Left lung (tissue), 10 donors: ENCODE results near the gene FERMT3. TPM values are rescaled to one million over a fixed set of nuclear protein-coding genes. Genes with fewer than 3 reads are reported as not detected.
A peak's percentile ranks its signal among the peaks of the same experiment; 100 is the strongest.

Experiments used
- ATAC-seq: fragments of 200-7000 bp; cut with Tn5 transposase; one replicate; pipeline ENCODE4 v1.9.1; 2020; ENCODE audit warnings: moderate library complexity
- DNase-seq, 4 donors: peaks; one replicate each; pipeline ENCODE4 v3.0.0-alpha.2; 2013 to 2020
- H3K27ac ChIP-seq, 2 donors: fragments of 200-600 bp; sonication (generic) in 1 of 2; one replicate each; pipeline versions ENCODE4 v1.5.0 to v1.8.0; 2020 to 2021
- H3K27me3 ChIP-seq, 2 donors: fragments of 200-600 bp; sonication (generic) in 1 of 2; one replicate each; pipeline versions ENCODE4 v1.5.0 to v1.8.0; 2020 to 2021
- H3K36me3 ChIP-seq, 2 donors: fragments of 200-600 bp; sonication (generic) in 1 of 2; one replicate each; pipeline versions ENCODE4 v1.5.0 to v1.8.0; 2020 to 2021
- H3K4me1 ChIP-seq, 2 donors: fragments of 200-600 bp; one replicate each; pipeline ENCODE4 v1.8.0; 2021
- H3K4me3 ChIP-seq, 2 donors: fragments of 200-600 bp; sonication (generic) in 1 of 2; one replicate each; pipeline versions ENCODE4 v1.5.0 to v1.8.0; 2020 to 2021; ENCODE audit warnings: mild to moderate bottlenecking in 1 of 2
- H3K9me3 ChIP-seq, 2 donors: fragments of 200-600 bp; sonication (generic) in 1 of 2; one replicate each; pipeline versions ENCODE4 v1.5.0 to v1.8.0; 2020 to 2021
- CTCF ChIP-seq, 2 donors: fragments of 200-600 bp; sonication (generic) in 1 of 2; IDR thresholded peaks; one replicate each; pipeline versions ENCODE4 v1.5.0 to v1.8.0; 2021; ENCODE audit warnings: antibody characterized with exemption in 2 of 2
- intact Hi-C, 2 donors: fragments of 100-400 bp; cut with DNase I; formaldehyde crosslinking; loops; one replicate each; pipeline versions ENCODE4 v1.11.2 to v1.14.2; 2022
- polyA plus RNA-seq, 6 donors: library from polyadenylated mRNA; unstranded; fragments of 120-200 nt; gene quantifications; one replicate each; pipeline ENCODE4 v1.2.1, GENCODE V29; 2013; ENCODE audit not compliant: insufficient read length in 6 of 6
- total RNA-seq, 2 donors: library from RNA; stranded (reverse); fragmentation: NEBNext Ultra II Directional; extraction: Animal tissue kit (Norgen Biotek cat#: 25700); gene quantifications; one replicate each; pipeline ENCODE4 v1.2.1, GENCODE V29; 2021
- donor health status: DM: no; HTN: yes; CAD: no.
- donor health status: DM: no; HTN: no; CAD: no.

Gene FERMT3
- total and polyA plus RNA-seq, 8 donors, result 9.1 to 100 (median 10.8) TPM

DNA sequence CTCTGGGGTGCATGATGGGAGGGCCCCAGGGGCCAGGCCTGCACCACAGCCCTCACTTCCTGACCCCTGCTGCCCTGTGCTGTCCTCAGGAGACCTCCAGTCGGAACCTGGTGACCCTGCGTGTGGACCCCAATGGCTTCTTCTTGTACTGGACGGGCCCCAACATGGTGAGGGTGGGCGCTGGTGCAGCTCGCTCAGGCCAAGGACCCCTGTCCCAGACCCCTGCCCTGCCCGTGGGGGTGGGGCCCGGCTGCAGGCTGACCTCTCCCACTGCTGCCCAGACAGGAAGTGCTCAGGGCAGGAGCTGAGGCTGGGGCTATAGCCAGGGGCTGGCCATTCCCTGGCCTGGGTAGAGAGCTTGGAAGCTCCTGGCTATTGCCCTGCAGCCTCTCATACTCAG lies 47.8 kb downstream of the FERMT3 start:
- Histone ChIP-seq H3K27me3 (no peaks in the 10 kb centered on the region), H3K9me3 (no peaks in the 10 kb centered on the region), H3K4me3 (no peak overlapping the region), H3K27ac (no peak overlapping the region), H3K36me3 (peaks cover 0 to 52% of the 10 kb centered on the region in 2 donors), H3K4me1 (peaks cover 9 to 35% of the 10 kb centered on the region in 2 donors)
- ATAC-seq (no peak), DNase-seq (peak in 1 of 4 donors; percentile 78)
- intact Hi-C loops, result no loop called here
- no peak for TF ChIP-seq CTCF (IDR thresholded peaks at IDR 0.05)

GRCh38 chr11:64255135-64256128 lies 48.9 kb downstream of the FERMT3 start:
- intact Hi-C loops, result no loop called here

DNA sequence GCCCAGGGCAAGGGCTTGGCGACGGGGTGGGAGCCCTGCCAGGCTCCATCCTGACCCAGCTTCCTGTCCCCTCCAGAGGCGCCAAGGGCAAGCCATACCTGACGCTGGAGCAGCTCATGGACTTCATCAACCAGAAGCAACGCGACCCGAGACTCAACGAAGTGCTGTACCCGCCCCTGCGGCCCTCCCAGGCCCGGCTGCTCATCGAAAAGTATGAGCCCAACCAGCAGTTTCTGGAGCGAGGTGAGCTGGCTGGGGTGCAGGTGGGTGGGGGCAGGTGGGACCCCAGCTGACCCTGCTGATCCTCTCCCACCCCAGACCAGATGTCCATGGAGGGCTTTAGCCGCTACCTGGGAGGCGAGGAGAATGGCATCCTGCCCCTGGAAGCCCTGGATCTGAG lies 49.8 kb downstream of the FERMT3 start:
- peak in 1 of 4 donors; percentile 62 for DNase-seq
- intact Hi-C loops, result no loop called here
- no peak for TF ChIP-seq CTCF (IDR thresholded peaks at IDR 0.05)
- Histone ChIP-seq H3K36me3 (peaks cover 0 to 66% of the 10 kb centered on the region in 2 donors), H3K4me3 (no peak overlapping the region), H3K27ac (no peak overlapping the region), H3K9me3 (no peaks in the 10 kb centered on the region), H3K4me1 (peaks cover 5 to 26% of the 10 kb centered on the region in 2 donors), H3K27me3 (no peaks in the 10 kb centered on the region)
- ATAC-seq, result no peak

More at GRCh38 chr11:64255135-64256128, 48.9 kb downstream of the FERMT3 start:
- peaks cover 0 to 62% of the 10 kb centered on the region in 2 donors for H3K36me3 ChIP-seq
- no peaks in the 10 kb centered on the region for H3K27me3 ChIP-seq
- ATAC-seq, result no peak
- H3K9me3 ChIP-seq, result no peaks in the 10 kb centered on the region
- peaks cover 9 to 34% of the 10 kb centered on the region in 2 donors for H3K4me1 ChIP-seq
- H3K27ac ChIP-seq, result no peak overlapping the region
- no peak overlapping the region for H3K4me3 ChIP-seq
- peak in 1 of 4 donors; percentile 70 for DNase-seq
- no peak for TF ChIP-seq CTCF (IDR thresholded peaks at IDR 0.05)

DNA sequence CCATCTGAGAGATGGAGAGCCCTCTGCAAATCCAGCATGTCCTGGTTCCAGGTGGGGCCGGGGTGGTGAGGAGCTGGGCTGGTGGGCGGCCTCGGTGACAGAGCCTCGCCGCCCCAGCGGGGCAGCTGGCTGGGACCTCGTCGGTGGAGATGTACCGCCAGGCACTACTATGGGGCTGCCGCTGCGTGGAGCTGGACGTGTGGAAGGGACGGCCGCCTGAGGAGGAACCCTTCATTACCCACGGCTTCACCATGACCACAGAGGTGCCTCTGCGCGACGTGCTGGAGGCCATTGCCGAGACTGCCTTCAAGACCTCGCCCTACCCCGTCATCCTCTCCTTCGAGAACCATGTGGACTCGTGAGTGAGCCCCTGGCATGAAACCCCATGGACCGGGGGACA lies 51.8 kb downstream of the FERMT3 start:
- no peak for TF ChIP-seq CTCF (IDR thresholded peaks at IDR 0.05)
- Histone ChIP-seq H3K4me1 (peaks cover 0 to 10% of the 10 kb centered on the region in 2 donors), H3K9me3 (no peaks in the 10 kb centered on the region), H3K36me3 (peaks cover 0 to 87% of the 10 kb centered on the region in 2 donors), H3K27ac (no peak overlapping the region), H3K4me3 (no peak overlapping the region), H3K27me3 (no peaks in the 10 kb centered on the region)
- DNase-seq, result peak in 1 of 4 donors; percentile 71
- intact Hi-C loops, result no loop called here
- no peak for ATAC-seq

DNA sequence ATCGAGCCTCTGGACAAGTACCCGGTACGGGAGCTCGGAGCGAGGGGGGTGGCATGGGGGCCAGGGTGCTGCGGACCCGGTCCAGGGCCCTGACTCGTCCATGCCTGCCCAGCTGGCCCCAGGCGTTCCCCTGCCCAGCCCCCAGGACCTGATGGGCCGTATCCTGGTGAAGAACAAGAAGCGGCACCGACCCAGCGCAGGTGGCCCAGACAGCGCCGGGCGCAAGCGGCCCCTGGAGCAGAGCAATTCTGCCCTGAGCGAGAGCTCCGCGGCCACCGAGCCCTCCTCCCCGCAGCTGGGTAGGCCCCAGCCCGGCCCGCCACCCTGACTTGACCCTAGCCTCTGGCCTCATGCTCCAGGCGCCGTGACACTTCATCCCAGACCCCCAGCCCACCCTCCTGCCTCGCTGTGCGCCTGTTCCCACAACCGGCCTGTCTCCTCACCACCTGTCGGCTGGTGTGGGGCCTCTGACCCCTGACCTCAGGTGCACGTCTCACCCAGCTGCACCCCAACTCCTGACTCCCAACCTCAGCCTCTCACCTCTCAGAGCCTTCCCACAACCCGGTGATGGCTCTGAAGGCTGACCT lies 52.5 kb downstream of the FERMT3 start:
- no peaks in the 10 kb centered on the region for H3K9me3 ChIP-seq
- peaks cover 0 to 94% of the 10 kb centered on the region in 2 donors for H3K36me3 ChIP-seq
- no peaks in the 10 kb centered on the region for H3K27me3 ChIP-seq
- no peak for TF ChIP-seq CTCF (IDR thresholded peaks at IDR 0.05)
- intact Hi-C loops, result no loop called here
- H3K27ac ChIP-seq, result no peak overlapping the region
- peaks cover 0 to 3% of the 10 kb centered on the region in 2 donors for H3K4me1 ChIP-seq
- no peak overlapping the region for H3K4me3 ChIP-seq
- DNase-seq (peak in 1 of 4 donors; percentile 69), ATAC-seq (no peak)
